Body of pancreas (tissue), 4 donors: Measurements from ENCODE around the gene SLC4A7. TPM values are rescaled to one million over a fixed set of nuclear protein-coding genes. Genes with fewer than 3 reads are reported as not detected.

Experiments
- ATAC-seq: fragments of 150-250 bp; one replicate; pipeline ENCODE4 v1.9.1; 2016
- DNase-seq, 4 donors: peaks; one replicate each; pipeline ENCODE4 v3.0.0-alpha.2; 2019
- H3K27ac ChIP-seq, 4 donors: fragments of 200-600 bp; sonication (generic); 1 replicate in 3 of 4; 2 replicates in 1 of 4; pipeline versions ENCODE4 v1.5.1 to v1.6.1; 2016 to 2019; ENCODE audit warnings: mild to moderate bottlenecking in 1 of 4, mixed read lengths in 1 of 4, moderate library complexity in 1 of 4
- H3K27me3 ChIP-seq, 2 donors: fragments of 200-600 bp; sonication (generic); one replicate each; pipeline ENCODE4 v1.6.0; 2016; ENCODE audit warnings: mild to moderate bottlenecking in 1 of 2
- H3K36me3 ChIP-seq, 2 donors: fragments of 200-600 bp; sonication (generic); replicated peaks in 1 of 2; 2 replicates each; pipeline ENCODE4 v1.5.1; 2016; ENCODE audit warnings: low read depth in 2 of 2; ENCODE audit not compliant: insufficient read depth in 1 of 2
- H3K4me1 ChIP-seq: fragments of 200-600 bp; sonication (generic); one replicate; pipeline ENCODE4 v1.6.0; 2016
- H3K4me3 ChIP-seq, 2 donors: fragments of 200-600 bp; sonication (generic); 1 replicate in 1 of 2; 2 replicates in 1 of 2; pipeline ENCODE4 v1.5.1; 2016 to 2019
- H3K9me3 ChIP-seq, 3 donors: fragments of 200-600 bp; sonication (generic); 1 replicate in 2 of 3; 2 replicates in 1 of 3; pipeline ENCODE4 v1.5.1; 2016
- CTCF ChIP-seq, 7 experiments: fragments of 450-650 bp in 4 of 7; fragments of 200-600 bp in 3 of 7; sonication (generic) in 3 of 7; IDR thresholded peaks; one replicate each; pipeline ENCODE4 v1.5.1; 2016 to 2019; ENCODE audit warnings: antibody characterized with exemption in 7 of 7
- POLR2A ChIP-seq, 3 donors: fragments of 450-650 bp; IDR thresholded peaks; one replicate each; pipeline ENCODE4 v1.6.1; 2016; ENCODE audit warnings: antibody characterized with exemption in 3 of 3, mild to moderate bottlenecking in 2 of 3
- whole genome bisulfite sequencing, 2 donors: methylation state at CpG; one replicate each; pipeline ENCODE4 v1.1.5; 2017; 5-methylcytosine and 5-hydroxymethylcytosine counted together
- intact Hi-C: fragments of 100-400 bp; cut with DNase I; formaldehyde crosslinking; loops from one replicate; pipeline ENCODE4 v1.15.1; 2023
- total RNA-seq, 2 donors: library from RNA; depleted of rRNA; stranded (reverse); fragments of >200 nt; gene quantifications; one replicate each; pipeline ENCODE4 v1.1.0, GENCODE V29; 2016

SLC4A7 gene
- total RNA-seq, 2 donors from 2014 or later: 10.1 to 12.9 TPM

- intact Hi-C loops: no loop called here
- ATAC-seq (no peak), DNase-seq (no peak)
- WGBS, 2 donors: 72 to 74% methylated on average over 5 of the region's 5 CpGs
- no peak for TF ChIP-seq POLR2A (IDR thresholded peaks at IDR 0.05)
- TF ChIP-seq CTCF (IDR thresholded peaks at IDR 0.05): no peak
- Histone ChIP-seq H3K36me3 (no peaks in the 10 kb centered on the region), H3K4me3 (no peak overlapping the region), H3K27me3 (no peaks in the 10 kb centered on the region), H3K27ac (no peak overlapping the region), H3K9me3 (no peaks in the 10 kb centered on the region), H3K4me1 (no peaks in the 10 kb centered on the region)
These were observed 19.3 kb upstream of the SLC4A7 start for GRCh38 chr3:27503526-27503925.

- no peaks in the 10 kb centered on the region for H3K4me1 ChIP-seq
- no peak for TF ChIP-seq CTCF (IDR thresholded peaks at IDR 0.05)
- TF ChIP-seq POLR2A (IDR thresholded peaks at IDR 0.05): no peak
- ATAC-seq (no peak), DNase-seq (no peak)
- WGBS, 2 donors: 94 to 100% methylated on average over 3 of the region's 3 CpGs
- no peak overlapping the region for H3K27ac ChIP-seq
- H3K27me3 ChIP-seq: no peaks in the 10 kb centered on the region
- intact Hi-C loops: no loop called here
- no peak overlapping the region for H3K4me3 ChIP-seq
- H3K9me3 ChIP-seq: no peaks in the 10 kb centered on the region
- no peaks in the 10 kb centered on the region for H3K36me3 ChIP-seq
These were observed 17.6 kb upstream of the SLC4A7 start for GRCh38 chr3:27501759-27502158.

- H3K4me3 ChIP-seq: no peak overlapping the region
- intact Hi-C loops: no loop called here
- no peaks in the 10 kb centered on the region for H3K27me3 ChIP-seq
- ATAC-seq (no peak), DNase-seq (no peak)
- H3K36me3 ChIP-seq: no peaks in the 10 kb centered on the region
- H3K4me1 ChIP-seq: no peaks in the 10 kb centered on the region
- H3K9me3 ChIP-seq: no peaks in the 10 kb centered on the region
- no peak overlapping the region for H3K27ac ChIP-seq
- no peak for TF ChIP-seq POLR2A (IDR thresholded peaks at IDR 0.05)
- no peak for TF ChIP-seq CTCF (IDR thresholded peaks at IDR 0.05)
These were observed 16.8 kb upstream of the SLC4A7 start for GRCh38 chr3:27500986-27501385.

- H3K27ac ChIP-seq: no peak overlapping the region
- no peaks in the 10 kb centered on the region for H3K4me1 ChIP-seq
- H3K27me3 ChIP-seq: no peaks in the 10 kb centered on the region
- H3K36me3 ChIP-seq: no peaks in the 10 kb centered on the region
- intact Hi-C loops: no loop called here
- no peaks in the 10 kb centered on the region for H3K9me3 ChIP-seq
- TF ChIP-seq CTCF (IDR thresholded peaks at IDR 0.05): no peak
- TF ChIP-seq POLR2A (IDR thresholded peaks at IDR 0.05): no peak
- 92 to 100% methylated on average over 1 of the region's 1 CpG for WGBS, 2 donors
- no peak overlapping the region for H3K4me3 ChIP-seq
- ATAC-seq (no peak), DNase-seq (no peak)
These were observed 15.9 kb upstream of the SLC4A7 start for GRCh38 chr3:27500035-27500434.

- no peaks in the 10 kb centered on the region for H3K9me3 ChIP-seq
- no peak for TF ChIP-seq CTCF (IDR thresholded peaks at IDR 0.05)
- no peak for TF ChIP-seq POLR2A (IDR thresholded peaks at IDR 0.05)
- no peak overlapping the region for H3K4me3 ChIP-seq
- intact Hi-C loops: no loop called here
- no peak overlapping the region for H3K27ac ChIP-seq
- H3K27me3 ChIP-seq: no peaks in the 10 kb centered on the region
- no peak for ATAC-seq
- no peaks in the 10 kb centered on the region for H3K36me3 ChIP-seq
- no peak for DNase-seq
- H3K4me1 ChIP-seq: no peaks in the 10 kb centered on the region
These were observed 10.6 kb upstream of the SLC4A7 start for GRCh38 chr3:27494784-27495183.
